Uterus (tissue), 4 donors: ENCODE data around the gene COL5A1. TPM values are rescaled to one million over a fixed set of nuclear protein-coding genes. Genes with fewer than 3 reads are reported as not detected.

Experiments used
- DNase-seq, 2 donors: peaks; one replicate each; pipeline ENCODE4 v3.0.0-alpha.2; 2019 to 2020
- H3K27ac ChIP-seq, 2 donors: fragments of 200-600 bp; sonication (generic); 1 replicate in 1 of 2; 2 replicates in 1 of 2; pipeline ENCODE4 v1.5.1; 2016 to 2018
- H3K27me3 ChIP-seq, 2 donors: fragments of 200-600 bp; sonication (generic); one replicate each; pipeline ENCODE4 v1.5.1; 2018 to 2019; ENCODE audit warnings: control low read depth in 1 of 2
- H3K36me3 ChIP-seq, 2 donors: fragments of 200-600 bp; sonication (generic); one replicate each; pipeline ENCODE4 v1.5.1; 2019; ENCODE audit warnings: control low read depth in 1 of 2
- H3K4me1 ChIP-seq, 2 donors: fragments of 200-600 bp; sonication (generic); one replicate each; pipeline ENCODE4 v1.5.1; 2018 to 2019; ENCODE audit warnings: control low read depth in 1 of 2
- H3K4me3 ChIP-seq, 2 donors: fragments of 200-600 bp; sonication (generic); 1 replicate in 1 of 2; 2 replicates in 1 of 2; pipeline ENCODE4 v1.5.1; 2018 to 2019; ENCODE audit warnings: mild to moderate bottlenecking in 1 of 2
- H3K9me3 ChIP-seq, 2 donors: fragments of 200-600 bp; sonication (generic); one replicate each; pipeline ENCODE4 v1.5.1; 2019; ENCODE audit warnings: control low read depth in 1 of 2
- CTCF ChIP-seq, 4 experiments: fragments of 200-600 bp in 2 of 4; fragments of 450-650 bp in 2 of 4; sonication (generic) in 2 of 4; IDR thresholded peaks; one replicate each; pipeline ENCODE4 v1.5.1; 2016 to 2019; ENCODE audit warnings: antibody characterized with exemption in 4 of 4, mild to moderate bottlenecking in 2 of 4, moderate library complexity in 1 of 4
- POLR2A ChIP-seq, 2 donors: fragments of 450-650 bp; IDR thresholded peaks; one replicate each; pipeline ENCODE4 v1.6.1; 2016; ENCODE audit warnings: antibody characterized with exemption in 2 of 2, mild to moderate bottlenecking in 1 of 2, moderate library complexity in 1 of 2
- intact Hi-C: fragments of 100-400 bp; cut with DNase I; formaldehyde crosslinking; loops from one replicate; pipeline ENCODE4 v1.15.1; 2023; ENCODE audit warnings: low total_unique reads
- total RNA-seq, 4 donors: library from RNA; depleted of rRNA in 3 of 4; stranded (reverse); fragments of >200 nt in 3 of 4; gene quantifications; one replicate each; pipeline versions ENCODE4 v1.1.0 to v1.2.4, GENCODE V29; 2014 to 2023
- donor health status: DM: yes; HTN: yes; CAD: no.

The COL5A1 gene
- total RNA-seq, 4 donors from 2014 or later: 21.2 to 604 (median 129) TPM

DNA sequence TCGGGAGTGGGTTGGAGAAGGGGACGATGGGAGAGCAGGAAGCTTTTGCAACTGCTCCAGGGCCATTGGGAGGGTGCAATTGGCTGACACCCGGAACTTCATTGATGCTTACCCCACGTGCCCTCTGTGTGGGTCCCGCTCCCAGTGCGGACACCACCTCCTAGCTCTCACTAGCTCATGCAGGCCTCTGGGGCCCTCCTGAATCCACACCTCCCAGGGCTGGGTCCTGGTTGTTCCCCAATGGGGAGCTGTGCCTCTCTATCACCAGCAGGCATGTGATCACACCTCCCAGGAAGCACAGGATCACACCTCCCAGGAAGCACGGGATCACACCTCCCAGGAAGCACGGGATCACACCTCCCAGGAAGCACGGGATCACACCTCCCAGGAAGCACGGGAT, 206.9 kb downstream of the COL5A1 start:
- H3K27ac ChIP-seq: no peak overlapping the region
- H3K27me3 ChIP-seq: no peaks in the 10 kb centered on the region
- no peak for DNase-seq
- TF ChIP-seq CTCF (IDR thresholded peaks at IDR 0.05) (no peak), POLR2A (IDR thresholded peaks at IDR 0.05) (no peak)
- H3K4me1 ChIP-seq: no peaks in the 10 kb centered on the region
- intact Hi-C loops: no loop called here
- H3K4me3 ChIP-seq: no peak overlapping the region
- H3K36me3 ChIP-seq: no peaks in the 10 kb centered on the region
- H3K9me3 ChIP-seq: no peaks in the 10 kb centered on the region

DNA sequence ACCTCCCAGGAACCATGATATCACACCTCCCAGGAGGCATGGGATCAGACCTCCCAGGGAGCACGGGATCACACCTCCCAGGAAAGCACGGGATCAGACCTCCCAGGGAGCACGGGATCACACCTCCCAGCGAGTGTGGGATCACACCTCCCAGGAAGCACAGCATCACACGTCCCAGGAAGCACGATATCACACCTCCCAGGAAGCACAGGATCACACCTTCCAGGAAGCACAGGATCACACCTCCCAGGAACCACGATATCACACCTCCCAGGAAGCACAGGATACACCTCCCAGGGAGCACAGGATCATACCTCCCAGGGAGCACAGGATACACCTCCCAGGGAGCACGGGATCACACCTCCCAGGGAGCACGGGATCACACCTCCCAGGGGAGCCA, 209.0 kb downstream of the COL5A1 start:
- no peak for DNase-seq
- TF ChIP-seq CTCF (IDR thresholded peaks at IDR 0.05) (no peak), POLR2A (IDR thresholded peaks at IDR 0.05) (no peak)
- H3K36me3 ChIP-seq: no peaks in the 10 kb centered on the region

DNA sequence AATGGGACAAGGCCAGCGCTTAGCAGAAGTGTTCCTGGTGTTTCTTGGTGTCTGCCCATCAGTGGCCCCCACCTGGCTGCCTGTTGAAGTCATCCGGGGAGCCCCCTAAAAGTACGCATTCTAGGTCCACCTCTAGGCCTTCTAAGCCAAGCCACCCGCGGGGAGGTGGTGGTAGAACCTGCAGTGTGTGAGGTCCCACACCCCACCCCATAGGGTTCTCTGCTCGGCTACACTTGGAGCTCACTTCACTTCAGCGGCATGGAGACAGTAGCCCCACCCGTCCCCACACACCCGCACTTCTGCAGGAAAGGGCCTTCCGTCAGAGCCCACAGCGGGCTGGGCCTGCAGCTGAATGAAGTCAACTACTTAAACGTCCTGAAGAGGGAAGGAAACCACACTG, 209.4 kb downstream of the COL5A1 start:
- Histone ChIP-seq H3K9me3 (no peaks in the 10 kb centered on the region), H3K4me1 (no peaks in the 10 kb centered on the region), H3K27me3 (no peaks in the 10 kb centered on the region), H3K36me3 (no peaks in the 10 kb centered on the region), H3K27ac (no peak overlapping the region), H3K4me3 (no peak overlapping the region)
- intact Hi-C loops: no loop called here
- TF ChIP-seq CTCF (IDR thresholded peaks at IDR 0.05) (no peak), POLR2A (IDR thresholded peaks at IDR 0.05) (no peak)
- DNase-seq: no peak

More for the DNA sequence above, 209.0 kb downstream of the COL5A1 start:
- H3K27ac ChIP-seq: no peak overlapping the region
- H3K4me3 ChIP-seq: no peak overlapping the region
- no peaks in the 10 kb centered on the region for H3K4me1 ChIP-seq
- intact Hi-C loops: no loop called here
- H3K27me3 ChIP-seq: no peaks in the 10 kb centered on the region
- H3K9me3 ChIP-seq: no peaks in the 10 kb centered on the region

DNA sequence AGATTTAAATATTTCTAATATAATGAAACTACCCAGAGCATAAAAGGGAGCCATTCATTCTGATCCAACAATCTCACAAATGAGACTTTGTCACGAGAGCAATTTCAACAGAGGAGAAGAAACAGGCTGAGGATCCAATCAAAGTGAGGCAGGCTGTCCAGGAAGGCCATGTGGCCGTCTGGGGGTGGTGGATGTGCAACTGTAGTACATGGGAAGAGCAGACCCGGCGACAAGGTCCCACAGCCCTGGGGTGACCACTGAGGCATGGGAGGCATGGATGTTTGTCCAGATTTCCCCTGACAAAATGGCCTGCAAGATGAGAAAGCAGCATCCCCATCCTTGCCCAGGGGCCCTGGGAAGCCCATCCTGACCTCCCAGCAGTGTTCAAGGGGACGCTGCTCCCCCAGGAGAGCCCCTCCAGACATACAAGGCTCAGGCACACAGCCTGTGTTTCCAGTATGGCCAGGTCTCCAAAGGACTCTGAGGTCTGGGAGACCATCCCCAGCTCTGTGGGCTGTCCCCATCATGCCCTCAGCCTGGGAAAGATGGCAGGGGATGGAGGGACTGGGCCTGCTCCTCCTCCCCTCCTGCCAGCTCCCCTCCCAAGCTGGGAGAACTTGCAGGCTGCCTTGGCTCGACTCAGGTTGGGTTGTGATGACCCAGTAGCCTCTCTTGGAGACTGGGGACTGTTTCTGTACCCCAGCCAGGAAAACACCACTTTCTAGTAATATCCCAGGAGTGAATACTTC, 211.5 kb downstream of the COL5A1 start:
- no peaks in the 10 kb centered on the region for H3K36me3 ChIP-seq
- H3K27me3 ChIP-seq: no peaks in the 10 kb centered on the region
- no peak overlapping the region for H3K27ac ChIP-seq
- no peak overlapping the region for H3K4me3 ChIP-seq
- intact Hi-C loops: no loop called here
- H3K9me3 ChIP-seq: no peaks in the 10 kb centered on the region
- no peak for DNase-seq
- TF ChIP-seq POLR2A (IDR thresholded peaks at IDR 0.05) (no peak), CTCF (IDR thresholded peaks at IDR 0.05) (no peak)
- no peaks in the 10 kb centered on the region for H3K4me1 ChIP-seq

- Histone ChIP-seq H3K27ac (no peak overlapping the region), H3K9me3 (no peaks in the 10 kb centered on the region), H3K36me3 (no peaks in the 10 kb centered on the region), H3K4me3 (no peak overlapping the region), H3K4me1 (no peaks in the 10 kb centered on the region), H3K27me3 (no peaks in the 10 kb centered on the region)
- DNase-seq: no peak
- TF ChIP-seq CTCF (IDR thresholded peaks at IDR 0.05) (no peak), POLR2A (IDR thresholded peaks at IDR 0.05) (no peak)
- intact Hi-C loops: no loop called here
These were observed 212.3 kb downstream of the COL5A1 start for GRCh38 chr9:134853893-134854292.
